IPS DF 4.7 (cell line): ENCODE measurements around the gene ACSS1.

Experiments used
- DNase-seq: peaks from one replicate; pipeline ENCODE4 v3.0.0-alpha.2; 2013; ENCODE audit warnings: low spot score; ENCODE audit errors: extremely low read depth

ACSS1 gene

DNA sequence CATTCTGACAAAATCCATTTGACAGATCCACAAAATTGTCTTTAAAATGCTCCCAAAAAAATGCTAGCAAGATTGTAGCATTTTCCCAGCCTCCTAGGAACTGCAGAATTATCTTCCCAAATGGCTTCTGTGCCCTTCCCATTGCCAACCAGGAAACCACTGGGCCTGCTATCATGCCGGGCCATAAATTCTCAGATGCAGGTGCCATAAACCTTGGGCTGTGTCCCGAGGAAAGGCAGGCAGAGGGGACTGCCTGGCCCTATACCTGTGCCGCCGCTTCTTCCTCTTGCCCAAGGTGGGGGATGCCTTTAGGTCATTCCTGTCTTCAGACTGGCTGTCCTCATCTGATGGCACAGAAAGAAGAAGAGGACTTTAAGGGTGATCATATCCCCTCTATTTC, 21.2 kb upstream of the ACSS1 start:
- no peak for DNase-seq

DNA sequence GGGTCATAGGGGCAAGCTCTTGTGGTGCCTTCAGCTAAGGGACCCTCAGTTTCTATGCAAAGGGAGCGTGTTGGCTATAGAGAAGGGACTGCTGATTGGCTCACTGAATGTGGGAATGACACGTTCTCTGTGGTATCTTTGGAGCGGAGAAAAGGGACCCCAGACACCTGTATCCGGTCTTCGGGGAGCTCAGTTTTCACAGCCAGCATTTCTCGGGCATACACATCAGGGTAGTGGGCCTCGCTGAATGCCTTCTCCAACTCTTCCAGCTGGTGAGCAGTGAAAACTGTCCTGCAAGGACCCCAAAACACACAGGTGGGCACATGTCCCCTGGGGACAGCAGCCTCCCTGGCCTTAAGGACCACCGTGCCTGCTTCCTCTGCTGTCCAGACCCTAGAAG, 20.7 kb upstream of the ACSS1 start:
- DNase-seq, result no peak

DNA sequence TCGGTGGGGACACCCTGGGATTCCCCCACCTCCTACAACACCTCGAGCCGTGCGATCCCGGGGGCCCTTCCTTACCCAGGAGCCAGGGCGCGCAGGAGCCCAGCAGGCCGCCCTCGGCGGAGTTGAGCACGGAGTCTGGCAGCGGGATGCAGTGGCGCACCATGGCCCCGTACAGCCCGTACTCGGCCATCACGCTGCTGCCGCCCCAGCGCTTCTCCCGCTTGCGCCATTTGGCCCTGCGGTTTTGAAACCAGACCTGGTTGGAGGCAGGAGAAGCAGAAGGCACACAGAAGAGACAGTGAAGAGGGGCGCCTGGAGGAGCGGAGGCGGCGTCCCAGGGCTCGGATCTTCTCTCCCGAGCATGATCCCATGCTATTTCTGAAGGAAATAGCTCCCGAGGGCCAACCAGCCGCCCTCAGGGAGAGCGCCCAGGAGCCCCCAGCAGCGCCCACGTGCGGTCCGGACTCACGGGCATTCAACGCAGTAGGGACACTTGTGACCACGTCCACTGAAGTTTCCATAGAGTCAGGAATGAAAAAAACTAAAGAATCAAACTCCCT, 19.8 kb upstream of the ACSS1 start:
- DNase-seq, result no peak

DNA sequence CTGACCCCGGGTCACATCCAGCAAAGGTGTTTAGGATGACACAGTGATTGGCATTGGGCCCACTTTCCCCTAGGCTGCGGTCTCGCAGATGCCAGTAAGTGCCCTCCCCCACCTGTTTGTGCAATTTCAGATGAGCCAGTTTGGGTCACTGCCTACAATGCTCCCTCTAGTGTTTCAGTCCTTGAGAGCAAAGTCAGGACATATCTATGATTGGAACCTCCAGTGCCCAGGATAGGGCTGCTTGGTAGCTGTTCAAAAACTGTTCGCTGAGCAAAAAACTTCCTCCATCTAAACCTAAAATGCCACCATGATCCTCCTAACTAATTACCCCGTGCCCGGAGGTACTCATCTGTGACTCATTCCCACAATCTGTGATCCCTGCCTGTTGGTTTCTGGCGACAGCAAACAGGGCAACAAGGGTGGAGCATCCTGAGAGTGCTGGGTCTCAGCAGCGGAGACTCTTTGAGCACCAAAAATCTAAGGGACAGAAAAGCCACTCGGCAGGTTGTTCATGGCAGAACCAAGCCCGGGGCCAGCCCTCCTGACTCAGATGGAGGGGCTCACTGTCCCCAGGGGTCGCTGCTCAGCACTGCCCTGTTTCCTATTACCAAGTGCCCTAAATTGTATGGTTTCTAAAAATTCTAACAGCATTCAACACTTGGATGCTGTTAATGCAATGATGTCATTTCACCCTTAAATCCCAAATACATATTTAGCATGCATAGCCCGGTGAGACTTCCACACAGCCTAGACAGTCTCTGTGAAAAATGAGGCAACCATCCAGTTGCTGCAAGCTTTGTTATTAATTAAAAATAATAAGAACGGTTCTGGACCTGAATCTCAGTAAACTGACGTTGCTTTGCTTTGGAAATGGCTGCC, 19.0 kb upstream of the ACSS1 start:
- no peak for DNase-seq

DNA sequence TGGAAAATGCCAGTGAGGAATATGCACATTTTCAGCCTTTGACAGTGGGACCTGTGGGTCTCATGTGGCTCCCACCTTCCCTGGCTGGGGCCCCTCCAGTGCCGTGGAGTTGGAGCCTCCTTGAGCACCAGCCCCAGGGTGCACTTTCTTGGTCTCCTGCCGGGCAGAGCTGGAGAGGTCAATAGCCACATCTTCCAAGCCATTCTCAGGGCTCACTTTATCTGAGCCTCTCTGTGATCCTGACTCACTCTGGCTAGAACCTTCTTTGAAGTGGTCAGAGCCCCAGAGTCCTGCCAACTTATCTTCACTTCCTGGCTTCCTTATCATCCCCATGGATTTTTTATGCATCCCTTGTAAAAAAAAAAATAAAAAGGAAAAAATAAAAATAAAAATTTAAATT, 18.3 kb upstream of the ACSS1 start:
- DNase-seq, result no peak

DNA sequence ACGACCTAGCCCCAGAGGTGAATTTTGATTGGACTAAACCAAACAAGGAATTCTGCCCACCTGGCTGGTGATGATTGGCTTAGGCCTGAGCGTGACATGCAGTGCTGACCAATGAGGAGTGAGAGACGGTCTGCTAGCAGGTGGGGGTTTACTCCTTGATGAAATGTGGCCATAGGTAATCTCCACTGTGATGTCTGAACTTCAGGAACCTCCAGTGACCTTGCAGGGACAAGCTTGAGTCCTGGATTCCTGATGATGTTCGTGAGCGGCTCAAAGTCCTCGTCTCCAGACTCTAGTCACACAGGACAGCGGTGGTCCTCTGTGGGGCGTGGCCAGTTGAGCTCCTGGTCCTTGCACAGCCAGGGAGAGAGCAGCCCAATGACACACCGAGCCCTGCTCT, 15.6 kb upstream of the ACSS1 start:
- DNase-seq, result no peak

DNA sequence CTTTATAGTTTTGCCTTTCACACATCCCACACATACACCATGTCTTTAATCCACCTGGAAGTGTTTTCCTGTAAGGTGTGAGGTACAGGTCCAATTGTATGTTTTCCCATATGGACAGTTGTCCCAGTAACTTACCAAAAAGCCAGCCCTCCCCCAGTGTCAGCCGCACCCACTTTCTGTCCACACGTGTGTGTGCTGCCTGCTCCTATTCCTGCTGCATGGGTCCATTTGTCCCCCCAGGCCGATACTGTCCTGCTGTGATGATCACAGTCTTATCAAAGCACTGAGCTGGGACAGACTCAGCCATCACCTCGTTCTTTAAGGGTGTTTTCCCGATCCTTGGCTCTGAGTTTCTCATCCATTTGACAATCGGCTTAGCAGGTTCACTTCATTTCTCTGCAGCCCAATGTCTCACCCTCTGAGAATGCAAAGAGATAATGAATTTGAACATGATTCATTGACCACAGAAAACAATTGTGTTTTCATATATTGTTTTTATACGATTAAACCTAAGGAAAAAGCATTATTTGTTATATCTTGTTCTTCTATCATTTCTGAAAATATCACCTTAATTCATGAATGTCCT, 14.4 kb upstream of the ACSS1 start:
- no peak for DNase-seq

DNA sequence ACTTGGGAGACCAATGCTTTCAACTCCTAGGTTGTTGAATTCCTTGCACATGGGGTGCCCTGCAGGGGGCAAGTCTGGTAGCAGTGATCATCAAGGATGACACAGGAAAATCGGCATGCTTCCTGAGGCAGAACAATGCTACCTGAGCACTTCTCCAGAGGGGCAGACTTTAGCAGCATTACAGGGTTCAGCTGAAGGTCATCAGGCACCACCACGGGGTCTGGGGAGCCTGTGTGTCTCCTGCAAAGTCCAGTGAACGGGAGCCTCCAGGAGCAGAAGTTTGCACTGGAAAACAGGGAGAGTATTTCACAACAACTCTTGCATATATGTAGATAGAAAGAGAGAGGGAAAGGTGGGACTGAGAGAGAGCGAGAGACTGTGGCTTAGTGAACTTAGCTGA, 13.8 kb upstream of the ACSS1 start:
- DNase-seq, result no peak

DNA sequence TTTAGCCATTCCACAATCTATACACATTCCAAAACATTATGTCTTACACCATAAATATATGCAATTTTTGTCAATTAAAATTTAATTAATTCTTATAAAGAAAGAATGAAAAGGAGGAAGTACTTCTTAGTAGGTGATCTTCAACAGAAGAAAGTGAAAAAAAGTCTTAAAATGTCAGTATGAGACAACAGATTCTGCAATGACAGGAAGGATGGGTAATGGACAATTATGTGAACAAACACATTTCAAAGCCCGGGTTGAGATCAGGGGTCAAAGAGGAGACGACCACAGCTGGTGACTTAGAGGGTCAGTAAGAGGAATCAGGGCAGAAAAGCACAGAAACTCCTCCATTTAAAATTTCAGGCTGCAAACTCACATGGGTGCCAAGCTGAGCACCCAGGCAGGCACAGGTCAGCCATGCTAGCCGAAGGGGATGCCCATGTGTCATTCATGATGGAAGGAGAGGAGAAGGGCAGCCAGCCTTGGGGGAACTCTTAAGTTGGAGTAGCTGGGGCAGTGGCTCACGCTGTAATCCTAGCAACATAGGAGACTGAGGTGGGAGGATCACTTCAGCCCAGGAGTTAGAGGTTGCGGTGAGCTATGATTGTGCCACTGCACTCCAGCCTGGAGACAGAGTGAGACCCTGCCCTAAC, 13.0 kb upstream of the ACSS1 start:
- no peak for DNase-seq

DNA sequence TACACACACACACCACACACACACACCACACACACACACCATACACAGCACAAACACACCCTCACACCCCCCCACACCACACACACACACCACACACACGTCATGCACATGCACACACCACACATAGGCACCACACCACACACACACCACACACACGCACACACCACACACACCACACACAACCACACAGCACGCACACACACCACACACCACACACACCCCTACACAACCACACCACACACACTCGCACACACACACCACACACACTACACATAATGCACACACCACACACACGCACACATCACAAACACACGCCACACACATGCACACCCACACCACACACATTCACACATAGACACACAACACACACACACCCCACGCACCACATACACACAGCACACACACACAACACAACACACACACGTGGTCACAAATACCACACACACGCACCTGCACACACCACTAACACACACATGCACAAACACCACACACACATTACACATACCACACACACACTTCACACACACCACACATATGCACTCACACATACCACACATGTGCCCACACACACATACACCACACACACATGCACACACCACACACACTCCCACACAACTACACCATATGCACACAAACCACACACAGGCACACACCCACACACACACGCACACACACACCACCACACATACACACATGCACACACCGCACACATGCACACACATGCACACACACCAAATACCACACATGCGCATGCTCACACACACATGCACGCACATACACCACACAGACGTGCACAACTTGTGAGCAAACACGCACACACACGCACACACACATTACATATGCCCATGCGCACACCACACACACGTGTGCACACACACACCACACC, 9.4 kb upstream of the ACSS1 start:
- DNase-seq, result no peak

DNA sequence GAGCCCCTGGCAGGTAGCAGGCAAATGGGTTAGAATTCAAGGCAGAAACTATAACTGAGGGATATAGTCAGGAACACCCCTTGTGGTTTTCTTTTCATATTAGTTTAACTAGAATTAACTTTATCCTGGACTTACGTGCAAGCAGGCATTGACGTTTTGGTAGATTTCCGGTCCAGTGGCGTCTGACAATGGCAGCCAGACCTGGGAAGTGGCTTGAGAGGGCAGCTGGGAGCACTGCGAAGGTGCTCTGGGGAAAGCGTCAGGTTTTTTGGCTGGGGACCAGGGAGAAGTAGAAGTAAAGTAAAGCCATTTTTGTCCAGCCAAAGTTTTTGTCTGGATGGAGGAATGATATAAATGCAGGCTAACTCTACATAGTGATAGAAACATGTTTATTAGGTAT, 8.4 kb upstream of the ACSS1 start:
- no peak for DNase-seq

DNA sequence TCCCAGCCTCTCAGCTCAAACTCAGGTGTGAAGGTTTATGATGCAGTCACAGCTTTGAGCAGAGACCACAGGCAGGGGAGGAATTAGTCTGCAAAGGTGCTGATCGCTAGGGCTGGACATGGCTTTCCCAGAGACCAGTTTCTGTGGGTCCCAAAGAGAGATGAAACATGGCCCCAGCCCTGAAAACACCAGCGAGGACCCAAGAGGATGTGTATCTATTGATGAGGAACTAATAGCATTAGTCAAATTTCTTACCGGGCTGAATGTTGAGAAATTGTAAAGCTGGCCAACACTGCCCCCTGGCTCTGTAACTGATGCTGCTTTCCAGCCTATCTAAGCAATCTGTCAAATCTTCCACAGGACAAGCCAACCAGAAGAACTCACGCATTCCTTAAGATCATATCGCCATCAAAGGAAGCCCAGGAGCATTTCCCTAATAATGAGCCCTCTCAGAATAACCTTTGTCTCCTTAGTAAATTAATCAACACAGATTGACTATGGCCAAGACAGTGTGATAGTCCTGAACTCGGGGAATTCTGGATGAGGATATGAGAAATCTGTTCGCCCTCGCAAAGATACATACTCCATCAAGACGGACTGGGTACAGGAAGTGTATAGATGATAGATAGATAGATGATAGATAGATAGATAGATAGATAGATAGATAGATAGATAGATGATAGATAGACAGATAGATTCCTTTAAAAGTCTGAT, 7.8 kb upstream of the ACSS1 start:
- DNase-seq, result no peak

DNA sequence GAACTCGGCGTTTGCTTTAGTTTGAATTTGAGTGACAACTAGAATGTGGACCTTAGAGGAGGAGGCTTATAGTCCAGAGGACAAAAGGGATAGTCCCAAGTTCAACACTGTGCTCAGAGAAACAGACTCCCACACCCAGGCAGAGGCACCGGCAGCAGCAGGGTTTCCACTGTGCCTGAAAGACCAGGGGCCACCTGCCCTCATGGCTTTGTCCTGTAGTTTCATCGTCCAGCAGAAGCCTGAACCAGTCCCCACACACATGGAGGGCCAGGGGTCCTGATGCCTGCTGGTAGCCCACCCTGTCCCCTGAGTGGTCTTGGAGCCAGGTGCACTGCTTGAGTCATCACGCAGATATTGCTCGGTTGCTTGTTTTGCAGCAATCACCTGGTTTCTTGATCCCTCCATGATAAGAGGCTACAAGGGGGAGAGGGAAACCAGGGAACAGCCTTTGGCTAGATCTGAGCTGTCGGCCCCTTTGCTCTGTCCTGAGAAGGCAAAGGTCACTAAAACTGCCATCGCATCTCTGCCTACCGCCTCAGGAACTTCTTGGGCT, 7.2 kb upstream of the ACSS1 start:
- DNase-seq, result no peak

DNA sequence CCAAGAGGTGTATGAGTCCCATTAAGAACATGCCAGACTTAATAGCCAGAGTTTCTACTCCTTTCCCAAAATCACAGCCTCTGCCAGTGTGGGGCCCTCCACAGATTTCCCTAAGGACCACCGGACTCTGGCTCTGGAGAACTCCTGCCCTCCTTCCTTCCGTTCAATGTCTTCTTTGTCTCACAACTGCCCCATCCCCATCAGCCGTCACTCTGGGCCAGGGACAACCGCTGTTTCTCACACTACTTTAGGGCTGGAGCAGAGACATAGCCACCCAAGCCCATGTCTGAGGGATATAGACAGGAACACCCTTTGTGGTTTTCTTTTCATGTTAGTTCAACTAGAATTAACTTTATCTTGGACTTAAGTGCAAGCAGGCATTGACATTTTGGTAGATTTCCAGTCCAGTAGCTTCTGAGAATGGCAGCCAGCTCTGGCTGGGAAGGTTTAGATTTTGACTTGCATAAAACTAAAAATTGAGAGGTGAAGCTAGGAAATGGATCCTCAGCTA, 6.7 kb upstream of the ACSS1 start:
- DNase-seq, result no peak

DNA sequence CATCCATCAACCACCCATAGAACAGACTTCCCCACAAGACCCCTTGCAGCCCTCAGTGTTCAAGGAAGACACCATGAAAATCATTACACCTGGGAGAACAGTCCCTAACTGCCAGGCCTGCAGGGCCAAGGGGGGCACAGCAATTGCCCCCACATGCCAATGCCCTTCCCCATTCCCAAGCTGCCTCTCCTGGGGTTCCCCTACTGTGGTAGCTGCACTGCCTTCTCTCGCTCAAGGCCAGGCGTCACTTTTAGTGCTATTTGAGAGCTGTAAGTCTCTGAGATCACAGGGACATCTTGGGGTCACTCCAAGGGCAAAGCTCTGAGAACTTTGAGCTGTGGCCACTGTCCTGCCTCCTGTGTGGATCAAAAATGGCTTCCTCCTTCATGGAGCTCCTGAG, 6.0 kb upstream of the ACSS1 start:
- no peak for DNase-seq

DNA sequence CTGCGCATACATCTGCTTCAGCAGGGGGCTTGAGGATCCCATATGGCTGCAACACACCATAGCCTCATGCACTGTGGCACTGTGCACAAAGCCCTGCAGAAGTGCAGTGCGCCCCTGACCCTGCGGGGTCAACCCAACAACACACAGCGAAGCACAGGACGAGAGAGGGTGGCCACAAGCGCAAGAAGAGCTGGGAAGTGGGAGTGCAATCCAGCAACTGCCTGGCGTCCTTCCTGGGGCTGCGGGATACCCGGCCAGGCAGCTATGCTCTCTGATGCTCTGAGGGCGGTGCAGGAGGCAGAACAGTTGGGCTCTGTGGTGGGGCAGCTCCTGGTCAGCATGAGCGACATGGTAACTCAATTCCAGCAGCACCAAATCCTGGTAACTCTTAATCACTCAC, 5.6 kb upstream of the ACSS1 start:
- DNase-seq, result no peak

DNA sequence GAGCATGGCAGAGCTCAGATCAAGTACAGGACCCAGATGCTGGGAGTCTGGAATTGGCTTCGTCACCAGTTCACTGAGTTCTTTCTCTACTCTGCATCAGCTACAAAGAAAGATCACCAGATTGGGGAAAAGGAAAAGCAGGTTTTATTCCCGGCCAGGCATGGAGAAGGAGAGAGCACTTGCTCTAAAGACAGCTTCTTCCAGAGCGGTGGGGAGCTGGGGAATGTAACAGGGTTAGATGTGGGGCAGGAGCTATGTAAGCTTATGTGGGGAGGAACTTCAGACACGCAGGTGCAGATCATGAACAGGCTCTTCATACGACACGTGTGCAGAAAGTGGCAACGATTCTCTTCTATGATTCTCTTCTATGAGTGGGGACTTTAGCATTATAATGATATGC, 4.9 kb upstream of the ACSS1 start:
- no peak for DNase-seq

DNA sequence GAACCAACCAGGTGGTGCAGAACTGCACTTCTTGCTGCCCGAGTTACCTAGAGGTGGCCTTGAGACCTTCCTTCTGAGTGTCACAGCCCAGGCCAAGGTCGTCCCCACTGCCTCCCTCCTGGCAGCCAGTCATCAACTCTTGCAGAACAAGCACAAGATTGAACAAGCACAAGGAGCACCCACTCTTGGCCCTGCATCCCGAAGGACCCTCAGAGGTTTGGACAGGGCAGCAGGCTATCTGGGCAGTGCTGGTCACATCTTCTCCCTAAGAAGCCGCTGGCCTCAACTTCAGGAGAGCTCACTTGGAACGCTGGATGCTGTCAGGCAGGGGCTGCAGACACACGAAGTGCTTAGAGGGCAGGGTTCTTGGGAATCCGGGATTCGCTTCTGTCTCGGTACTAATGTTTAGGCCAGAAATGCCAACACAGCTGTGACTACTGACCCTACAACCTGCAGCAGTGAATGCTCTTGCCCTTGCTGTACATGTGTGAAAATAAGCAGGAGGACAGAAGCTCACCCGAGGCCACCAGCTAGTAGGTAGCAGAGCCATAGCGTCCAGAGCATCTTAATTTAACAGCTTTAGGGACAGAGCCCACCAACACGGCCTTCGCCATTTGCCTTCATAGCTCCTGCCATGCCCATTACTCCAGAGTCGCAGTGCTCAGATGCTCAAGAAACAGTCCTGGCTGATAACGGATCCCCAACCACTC, 4.0 kb upstream of the ACSS1 start:
- no peak for DNase-seq

DNA sequence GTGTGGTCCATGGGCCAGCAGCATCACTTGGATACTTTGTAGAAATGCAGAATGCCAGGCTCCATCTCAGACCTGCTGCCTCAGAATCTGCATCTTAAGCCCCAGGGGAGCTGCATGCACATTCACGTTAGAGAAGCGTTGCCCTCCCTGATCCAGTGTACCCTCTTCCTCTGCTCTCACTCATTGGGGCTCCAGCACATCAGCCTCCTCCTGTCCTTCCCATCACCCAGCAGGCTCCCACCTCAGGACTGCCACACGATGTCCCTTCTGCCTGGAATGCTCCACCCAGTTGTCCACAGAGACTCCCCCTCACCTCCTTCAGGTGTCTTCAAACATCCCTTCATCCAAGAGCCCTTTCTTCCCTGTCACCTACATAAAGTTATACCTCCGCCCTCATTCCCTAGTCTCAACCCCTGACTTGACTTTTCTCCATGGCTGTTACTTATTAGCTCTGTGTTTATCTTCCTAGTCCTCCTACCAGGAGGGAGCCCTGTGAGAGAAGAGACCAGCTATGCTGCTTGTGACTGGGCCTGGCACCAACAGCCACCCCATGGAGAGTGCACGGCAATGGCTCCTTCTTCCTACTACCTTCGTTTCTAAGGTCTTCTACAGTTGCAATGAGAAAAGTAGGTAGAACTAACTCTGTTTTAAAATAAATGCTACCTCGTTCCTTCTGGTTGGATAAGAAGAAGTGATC, 3.3 kb upstream of the ACSS1 start:
- DNase-seq, result no peak
